A549 (cell line): ENCODE measurements around the gene DBH. TPM values are rescaled to one million over a fixed set of nuclear protein-coding genes. Genes with fewer than 3 reads are reported as not detected.

Experiments
- ATAC-seq, 2 experiments: fragments of 200-7000 bp in 1 of 2; fragments of >200 bp in 1 of 2; cut with Nextera tagmentation in 1 of 2; cut with Tn5 transposase in 1 of 2; 3 replicates each; pipeline versions ENCODE4 v1.8.0 to v1.9.1; 2018 to 2020; ENCODE audit warnings: mild to moderate bottlenecking in 1 of 2, moderate library complexity in 1 of 2
- CTCF ChIA-PET: fragments of 300-600 bp; sonication (Branson Sonifier 250); formaldehyde crosslinking; extraction: SDS; loops from one replicate; lab custom pipeline; 2021; ENCODE audit warnings: antibody characterized with exemption, inconsistent platforms; lab: Yijun Ruan, JAX
- POLR2A ChIA-PET: fragments of 350-600 bp; formaldehyde crosslinking; extraction: SDS; loops from one replicate; lab custom pipeline; 2021; ENCODE audit warnings: antibody characterized with exemption, inconsistent platforms; lab: Yijun Ruan, JAX
- DNase-seq, 2 experiments: peaks; one replicate each; pipeline versions ENCODE4 v3.0.0 to v3.0.0-alpha.2; 2011 to 2016; ENCODE audit warnings: low read depth in 1 of 2, low spot score in 1 of 2
- FAIRE-seq: peaks from 2 replicates; lab custom pipeline; 2011; peaks lifted over from hg19 to GRCh38; lab: Jason Lieb, UNC
- H3K27ac ChIP-seq, 2 experiments: fragments of >200 bp; sonication (Bioruptor Twin); formaldehyde crosslinking; 3 replicates each; pipeline ENCODE4 v1.5.1; 2016 to 2017
- H3K4me1 ChIP-seq: fragments of >200 bp; sonication (Bioruptor Twin); formaldehyde crosslinking; 3 replicates; pipeline ENCODE4 v1.6.1; 2016
- H3K4me2 ChIP-seq: fragments of >200 bp; sonication (Bioruptor Twin); formaldehyde crosslinking; 3 replicates; pipeline ENCODE4 v1.6.1; 2016
- H3K4me3 ChIP-seq: fragments of >200 bp; sonication (Bioruptor Twin); formaldehyde crosslinking; 3 replicates; pipeline ENCODE4 v1.5.1; 2016
- H3K9me3 ChIP-seq: fragments of >200 bp; sonication (Bioruptor Twin); formaldehyde crosslinking; 3 replicates; pipeline ENCODE4 v1.6.1; 2016
- BHLHE40 ChIP-seq: IDR thresholded peaks from 2 replicates; pipeline ENCODE4 v1.6.1; 2012; ENCODE audit warnings: low read depth, low read length, inconsistent platforms
- CHD4 ChIP-seq: fragments of 200-600 bp; sonication (generic); IDR thresholded peaks from 2 replicates; pipeline ENCODE4 v1.6.1; 2016; ENCODE audit warnings: antibody characterized with exemption, mild to moderate bottlenecking, borderline replicate concordance
- ELK1 ChIP-seq: fragments of 150-350 bp; IDR thresholded peaks from 2 replicates; pipeline ENCODE4 v1.6.1; 2014; ENCODE audit warnings: low read depth, mild to moderate bottlenecking, low read length
- EP300 ChIP-seq, 2 experiments: fragments of >200 bp; sonication (Bioruptor Twin); formaldehyde crosslinking; IDR thresholded peaks; 2 replicates in 1 of 2; 3 replicates in 1 of 2; pipeline ENCODE4 v1.6.1; 2016 to 2017
- ESRRA ChIP-seq: fragments of 150-350 bp; IDR thresholded peaks from 2 replicates; pipeline ENCODE4 v1.6.1; 2014; ENCODE audit warnings: mild to moderate bottlenecking, low read length, borderline replicate concordance
- FOSB ChIP-seq: fragments of 250-450 bp; sonication (Bioruptor Pico); IDR thresholded peaks from 2 replicates; pipeline ENCODE4 v1.5.0; 2020; ENCODE audit warnings: mild to moderate bottlenecking, moderate library complexity
- GATA3 ChIP-seq: IDR thresholded peaks from 2 replicates; pipeline ENCODE4 v1.6.1; 2012; ENCODE audit warnings: borderline replicate concordance
- HDAC2 ChIP-seq: fragments of 200-600 bp; sonication (generic); IDR thresholded peaks from 2 replicates; pipeline ENCODE4 v1.6.1; 2016
- HES2 ChIP-seq: fragments of >200 bp; sonication (Bioruptor Twin); formaldehyde crosslinking; IDR thresholded peaks from 2 replicates; pipeline ENCODE4 v1.6.1; 2016
- HEYL ChIP-seq: fragments of 250-450 bp; sonication (Bioruptor Pico); IDR thresholded peaks from 2 replicates; pipeline ENCODE4 v1.8.0; 2021; ENCODE audit warnings: mild to moderate bottlenecking, moderate library complexity
- MAX ChIP-seq: IDR thresholded peaks from 2 replicates; pipeline ENCODE4 v1.6.1; 2012
- MYC ChIP-seq: IDR thresholded peaks from 2 replicates; pipeline ENCODE4 v1.6.1; 2012; ENCODE audit warnings: mild to moderate bottlenecking, inconsistent platforms, low read length, improper control_type of control experiment, borderline replicate concordance
- PBX3 ChIP-seq: IDR thresholded peaks from 2 replicates; pipeline ENCODE4 v1.6.1; 2012
- PHF8 ChIP-seq: fragments of 200-600 bp; sonication (generic); IDR thresholded peaks from 2 replicates; pipeline ENCODE4 v1.6.1; 2016; ENCODE audit warnings: low read depth, mild to moderate bottlenecking, antibody characterized with exemption, moderate library complexity, borderline replicate concordance
- POLR2A ChIP-seq: IDR thresholded peaks from 2 replicates; pipeline ENCODE4 v1.6.1; 2012; ENCODE audit warnings: mild to moderate bottlenecking, low read length
- REST ChIP-seq: fragments of 200-600 bp; sonication (generic); IDR thresholded peaks from 2 replicates; pipeline ENCODE4 v1.6.1; 2016; ENCODE audit warnings: antibody characterized with exemption, mild to moderate bottlenecking, moderate library complexity
- RNF2 ChIP-seq: fragments of 200-600 bp; sonication (generic); IDR thresholded peaks from 2 replicates; pipeline ENCODE4 v1.6.1; 2016; ENCODE audit warnings: low read depth, mild to moderate bottlenecking, antibody characterized with exemption, moderate library complexity, borderline replicate concordance
- TFCP2L1 ChIP-seq: fragments of 250-450 bp; sonication (Bioruptor Pico); IDR thresholded peaks from 2 replicates; pipeline ENCODE4 v1.5.0; 2021; ENCODE audit warnings: mild to moderate bottlenecking
- TP53 ChIP-seq: fragments of 250-450 bp; sonication (Bioruptor Pico); IDR thresholded peaks from 2 replicates; pipeline ENCODE4 v1.5.0; 2021; ENCODE audit warnings: mild to moderate bottlenecking, moderate library complexity
- USF2 ChIP-seq: fragments of 450-650 bp; IDR thresholded peaks from 2 replicates; pipeline ENCODE4 v1.6.1; 2014; ENCODE audit warnings: antibody characterized with exemption
- ZFP36 ChIP-seq: fragments of 450-650 bp; IDR thresholded peaks from 2 replicates; pipeline ENCODE4 v1.6.1; 2014; ENCODE audit warnings: borderline replicate concordance; ENCODE audit not compliant: partially characterized antibody
- WGBS: methylation state at CpG from one replicate; pipeline ENCODE4 v1.1.6; 2017; ENCODE audit errors: missing lambda C conversion rate; 5-methylcytosine and 5-hydroxymethylcytosine counted together
- polyA plus RNA-seq, 4 experiments: library from polyadenylated mRNA; depleted of rRNA in 3 of 4; stranded (reverse); fragments of >200 nt; fragmentation: RNase III in 1 of 4; extraction: RNeasy Plus Mini Kit Qiagen cat#74134 plus additional on column Dnase treatment in 1 of 4; gene quantifications; 2 replicates in 3 of 4; 3 replicates in 1 of 4; pipeline ENCODE4 v1.2.3, GENCODE V29; 2011 to 2017

DBH gene
- polyA plus RNA-seq, 2 of the 4 experiments (the other 2 are of a cell fraction) = not detected

GRCh38 chr9:133679466-133680061, 43.4 kb downstream of the DBH start:
- no peaks in the 10 kb centered on the region for H3K4me1 ChIP-seq
- ChIA-PET CTCF (interaction anchor here (0.7 to 1.5 kb wide), 3 partner anchors 20 to 36 kb away, joined by 3 to 4 read pairs (median 3); no protein-coding TSS in a partner anchor), POLR2A (no interaction called here)
- TF ChIP-seq REST (no peak), HDAC2 (no peak), ZFP36 (no peak), BHLHE40 (no peak), MAX (no peak), RNF2 (no peak)
- ATAC-seq (no peak), FAIRE-seq (no peak), DNase-seq (no peak)
- H3K4me3 ChIP-seq = no peak overlapping the region
- H3K4me2 ChIP-seq = no peak overlapping the region
- H3K9me3 ChIP-seq = no peaks in the 10 kb centered on the region
- 72% methylated on average over 35 of the region's 35 CpGs for WGBS
- H3K27ac ChIP-seq = no peak overlapping the region

- no peak overlapping the region for H3K4me2 ChIP-seq
- ATAC-seq (no peak), FAIRE-seq (no peak), DNase-seq (no peak)
- POLR2A ChIA-PET = no interaction called here
- no peaks in the 10 kb centered on the region for H3K9me3 ChIP-seq
- H3K4me3 ChIP-seq = no peak overlapping the region
- 71% methylated on average over 20 of the region's 21 CpGs for whole genome bisulfite sequencing
- H3K27ac ChIP-seq = no peak overlapping the region
- TF ChIP-seq HEYL (CRISPR knock-in tag) (no peak), PBX3 (no peak), POLR2A (no peak), FOSB (CRISPR knock-in tag) (no peak), HES2 (no peak), ESRRA (no peak), TP53 (no peak), GATA3 (no peak)
- CTCF ChIA-PET = no interaction called here
- no peaks in the 10 kb centered on the region for H3K4me1 ChIP-seq
Observed at GRCh38 chr9:133680250-133680975, 44.2 kb downstream of the DBH start.

- Histone ChIP-seq H3K9me3 (no peaks in the 10 kb centered on the region), H3K4me3 (no peak overlapping the region), H3K4me2 (no peak overlapping the region), H3K27ac (no peak overlapping the region), H3K4me1 (no peaks in the 10 kb centered on the region)
- no peak for FAIRE-seq
- no peak for ATAC-seq
- 51% methylated on average over 16 of the region's 20 CpGs for WGBS
- ChIA-PET CTCF (no interaction called here), POLR2A (no interaction called here)
- DNase-seq = no peak
- TF ChIP-seq CHD4 (no peak), HDAC2 (no peak), TFCP2L1 (CRISPR knock-in tag) (no peak), ESRRA (no peak), RNF2 (no peak), MYC (no peak), EP300 (IDR thresholded peaks at IDR 0.05) (no peak), BHLHE40 (no peak), PHF8 (no peak), ELK1 (no peak), TP53 (no peak), HES2 (no peak), USF2 (no peak), POLR2A (no peak), PBX3 (no peak)
Observed at GRCh38 chr9:133680976-133681657, 45.0 kb downstream of the DBH start.
